WTC11 (cell line): ENCODE data around the gene UPF1.

Experiments used
- E2F1 ChIP-seq: sonication (generic); formaldehyde crosslinking; IDR thresholded peaks from 2 replicates; pipeline ENCODE4 v1.8.0; 2022; ENCODE audit warnings: mild to moderate bottlenecking, missing genetic modification reagents
- GABPB1 ChIP-seq: sonication (generic); formaldehyde crosslinking; IDR thresholded peaks from 2 replicates; pipeline ENCODE4 v1.8.1; 2023; ENCODE audit warnings: mild to moderate bottlenecking, missing genetic modification reagents
- HMGXB4 ChIP-seq: sonication (generic); formaldehyde crosslinking; IDR thresholded peaks from 2 replicates; pipeline ENCODE4 v1.8.1; 2023; ENCODE audit warnings: mild to moderate bottlenecking, moderate library complexity, missing genetic modification reagents
- SP1 ChIP-seq: sonication (generic); formaldehyde crosslinking; conservative IDR thresholded peaks from 2 replicates; pipeline ENCODE4 v1.8.1; 2022; ENCODE audit warnings: missing genetic modification reagents

- TF ChIP-seq E2F1 (CRISPR knock-in tag) = no peak
- peak; percentile 59 for TF ChIP-seq SP1 (CRISPR knock-in tag)
- TF ChIP-seq HMGXB4 = no peak
- TF ChIP-seq GABPB1 (CRISPR knock-in tag) = no peak
These were observed 64.1 kb downstream of the UPF1 start, which contains the start of gene CERS1 for GRCh38 chr19:18895824-18896341.
